Fibroblast of skin of right quadriceps (primary cell): Measurements from ENCODE around the gene CFC1B.
"Not testable (repeated sequence)": the region's sequence is repeated elsewhere in the genome, so short reads cannot be mapped to it uniquely, and the experiment has no call there.

Experiments used
- DNase-seq: peaks from one replicate; pipeline ENCODE4 v3.0.0-alpha.2; 2013

The CFC1B gene

DNA sequence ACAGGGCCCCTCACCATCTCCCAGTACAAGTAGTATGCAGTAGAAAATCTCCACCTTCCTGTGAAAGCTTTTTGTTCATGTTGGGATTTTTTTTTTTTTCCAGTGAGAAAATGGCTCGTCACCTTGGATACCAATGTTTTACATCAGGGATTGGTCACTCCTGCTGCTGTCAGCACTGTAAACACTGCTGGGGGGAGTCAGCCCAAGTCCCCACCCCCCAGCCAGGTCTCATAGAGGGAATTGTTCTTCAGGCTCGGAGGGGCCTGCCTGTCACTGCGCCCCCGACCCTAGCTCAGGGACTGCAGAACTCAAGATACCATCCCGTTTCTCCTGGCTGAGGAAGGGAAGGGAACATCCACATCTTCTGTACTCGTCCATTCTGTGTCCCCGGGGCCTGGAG, at the start of gene CFC1B:
Gene CFC1B (plus strand): TSS at position 231 of the 400 bp plus-strand sequence. CDS start 263 bp downstream, outside the sequence.
- DNase-seq, result not testable (repeated sequence)

DNA sequence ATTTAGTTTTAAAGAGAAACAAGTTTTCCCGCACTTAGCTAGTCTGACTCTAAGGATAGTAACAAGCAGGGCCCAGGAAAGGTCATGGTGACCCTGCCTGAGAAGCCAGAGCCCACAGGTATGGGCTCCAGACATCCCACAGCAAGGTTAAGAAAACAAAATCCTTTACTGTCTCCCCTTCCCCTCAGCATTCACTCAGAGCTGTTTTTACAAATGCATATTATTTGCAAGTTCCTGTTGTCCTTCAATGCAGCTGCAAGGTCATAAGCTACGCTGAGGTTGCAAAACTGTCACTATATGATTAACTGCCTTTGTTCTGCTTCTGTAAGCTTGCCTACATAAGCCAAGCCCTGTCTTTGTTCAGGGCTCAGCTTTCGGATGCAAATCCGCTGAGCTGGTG, 29.9 kb upstream of the CFC1B start:
- DNase-seq, result not testable (repeated sequence)

DNA sequence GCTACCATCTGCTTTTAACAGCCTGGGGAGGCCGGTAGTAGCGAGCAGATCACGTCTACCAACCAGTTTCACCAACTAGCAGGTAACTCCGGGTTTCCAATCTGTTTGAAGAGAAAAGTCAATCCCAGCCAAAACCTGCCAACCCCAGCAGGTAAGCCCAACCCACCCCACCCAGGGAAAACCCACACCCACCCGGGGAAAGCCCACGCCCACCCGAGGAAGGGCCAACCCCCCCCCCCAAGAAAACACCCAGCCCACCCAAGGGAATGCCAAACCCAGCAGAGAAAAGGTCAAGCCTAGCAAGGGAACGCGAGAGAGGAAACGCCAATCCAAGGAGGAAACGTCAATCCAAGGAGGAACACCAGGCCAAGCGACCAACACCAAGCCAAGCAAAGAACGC, 11.8 kb upstream of the CFC1B start, which contains the start of gene POTEI:
Gene POTEI (minus strand): TSS at position 101 of the 400 bp plus-strand sequence. CDS start 93 bp downstream, at position 8.
- not testable (repeated sequence) for DNase-seq

DNA sequence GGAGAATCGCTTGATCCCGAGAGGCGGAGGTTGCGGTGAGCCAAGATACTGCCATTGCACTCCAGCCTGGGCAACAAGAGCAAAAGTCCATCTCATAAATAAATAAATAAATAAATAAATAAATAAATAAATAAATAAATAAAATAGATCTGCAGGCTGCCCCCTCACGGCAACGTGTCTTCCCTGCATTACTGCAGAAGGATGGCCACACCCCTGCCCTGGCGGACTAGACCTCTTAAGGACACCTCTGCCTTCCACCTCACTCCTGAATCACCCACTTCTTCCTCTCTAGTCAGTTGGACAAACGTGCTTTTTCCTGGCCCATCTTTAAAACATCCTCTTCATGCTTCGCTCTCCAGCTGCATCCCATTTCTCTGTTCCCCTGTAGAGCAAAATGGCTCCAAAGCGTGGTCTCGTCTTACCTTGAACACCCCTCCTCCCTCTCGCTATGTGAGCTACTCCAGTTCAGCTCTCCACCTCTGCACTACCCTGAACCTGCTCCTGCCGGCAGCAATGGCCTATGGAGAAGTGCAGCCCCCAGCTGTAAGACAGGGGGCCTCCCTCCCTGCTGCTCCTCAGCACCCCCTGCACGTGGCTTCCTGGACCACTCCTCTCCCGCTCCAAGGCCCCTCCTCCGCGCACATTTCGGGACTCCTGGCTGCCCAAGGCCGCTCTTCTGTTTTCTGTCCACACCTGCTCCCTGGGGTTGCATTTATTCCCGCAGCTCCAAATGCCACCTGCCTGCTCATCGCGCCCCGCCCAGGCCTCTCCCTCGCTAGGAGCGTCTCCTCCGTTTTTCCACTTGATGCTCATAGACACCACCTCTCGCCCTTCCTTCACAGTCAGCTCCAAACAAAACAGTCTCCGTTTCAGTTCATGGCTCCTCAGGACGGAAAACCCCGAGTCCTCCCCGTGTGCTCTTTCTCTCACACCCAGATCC, 9.9 kb upstream of the CFC1B start:
- DNase-seq, result not testable (repeated sequence)

DNA sequence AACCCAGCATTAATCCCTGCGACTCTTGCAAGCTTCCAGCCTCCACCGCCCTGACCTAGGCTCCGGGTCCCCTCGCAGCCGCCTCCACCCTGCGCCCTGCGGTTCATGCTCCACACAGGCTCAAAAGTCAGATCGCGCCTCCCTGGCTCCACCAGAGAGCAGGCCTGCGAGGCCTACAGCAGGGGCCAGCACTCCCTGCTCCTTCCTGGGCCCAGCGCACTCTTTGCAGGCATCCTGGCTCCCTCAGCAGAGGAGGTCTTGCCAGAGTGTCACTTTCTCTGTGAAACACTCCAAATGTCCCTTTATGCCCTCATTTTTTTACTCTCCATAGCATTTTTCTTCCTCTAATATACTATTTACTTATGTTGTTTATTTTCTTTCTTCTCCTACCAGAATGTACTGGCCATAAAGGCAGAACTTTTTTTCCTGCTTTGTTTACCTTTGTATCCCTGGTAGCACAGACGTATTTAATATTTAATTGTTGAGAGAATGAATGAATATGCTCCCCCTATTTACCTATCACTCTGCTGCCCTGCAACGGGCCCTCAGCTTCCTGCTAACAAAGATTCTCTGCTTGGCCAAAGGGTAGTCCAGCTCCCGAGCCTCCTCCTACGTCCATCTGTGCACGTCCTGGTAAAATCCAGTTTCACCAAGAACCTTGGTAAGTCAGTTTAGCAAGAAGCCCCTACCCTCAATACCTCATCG, 9.1 kb upstream of the CFC1B start:
- not testable (repeated sequence) for DNase-seq

DNA sequence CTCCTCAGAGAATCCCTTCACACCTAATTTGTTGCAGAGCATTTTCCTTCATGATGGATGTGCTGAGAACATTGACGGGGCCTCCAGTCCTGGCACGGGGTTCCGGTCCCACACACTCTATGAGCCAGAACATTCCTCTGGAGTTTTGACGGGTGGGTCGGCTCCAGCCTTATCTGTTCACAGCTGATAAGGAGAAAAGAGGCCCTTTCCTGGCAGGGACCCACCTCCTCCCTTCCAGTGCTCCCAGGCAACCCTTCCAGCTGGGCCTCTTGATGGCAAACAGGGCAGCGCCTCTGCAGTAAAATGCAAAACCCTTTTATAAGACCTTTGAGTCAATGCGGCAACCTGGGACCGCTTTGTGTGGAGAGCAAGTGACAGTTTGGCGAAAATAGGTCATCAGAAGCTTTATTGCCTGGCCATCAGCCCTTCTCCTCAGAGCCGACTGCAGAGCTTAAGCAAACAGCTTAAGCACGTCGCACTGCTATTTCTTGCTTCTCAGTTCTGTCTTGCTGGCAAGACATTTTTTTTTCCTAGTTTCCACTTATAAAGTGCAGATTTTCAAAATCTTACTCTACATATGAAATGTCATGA, 2.4 kb upstream of the CFC1B start:
- not testable (repeated sequence) for DNase-seq

DNA sequence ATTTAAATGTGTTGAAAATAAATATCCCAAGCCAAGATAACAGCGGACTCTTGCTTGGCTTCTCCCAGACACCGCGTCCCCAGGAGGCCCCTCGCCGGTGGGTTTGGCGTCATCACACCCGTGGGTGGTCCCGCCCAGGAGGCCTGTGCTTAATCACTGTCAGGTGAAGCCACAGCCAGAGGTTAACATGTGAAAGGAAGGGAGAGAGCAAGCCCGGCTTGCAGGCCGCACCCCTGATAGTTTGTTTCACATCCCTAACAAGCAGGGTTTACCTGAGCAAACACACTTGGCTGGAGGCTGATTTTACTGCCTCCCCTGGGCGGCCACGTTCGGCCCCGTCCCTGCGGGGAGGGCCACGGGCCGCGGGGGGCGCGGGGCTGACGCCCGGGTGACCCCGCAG, 1.4 kb downstream of the CFC1B start:
- DNase-seq, result not testable (repeated sequence)

GRCh38 chr2:130527365-130527967, 6.4 kb downstream of the CFC1B start:
- not testable (repeated sequence) for DNase-seq

DNA sequence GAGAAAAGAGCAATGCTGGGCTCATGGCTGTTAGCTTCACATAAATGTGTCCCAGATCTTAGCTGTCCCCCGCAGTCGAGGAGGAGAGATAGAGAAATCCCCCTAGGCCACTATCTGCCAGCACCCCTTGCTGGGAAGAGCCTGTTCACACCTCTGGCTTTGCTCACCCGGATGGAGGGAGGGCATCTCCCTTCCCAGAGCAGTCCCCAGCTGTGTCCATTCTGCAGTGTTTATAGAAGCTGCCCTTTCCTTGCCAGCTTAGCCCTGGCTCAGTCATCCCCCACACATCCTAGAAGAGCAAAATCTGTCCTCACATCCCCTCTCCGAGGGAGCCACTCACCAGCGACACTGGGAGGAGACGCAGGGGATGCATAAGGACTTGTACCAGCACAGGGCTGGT, 8.5 kb downstream of the CFC1B start:
- DNase-seq, result not testable (repeated sequence)

GRCh38 chr2:130530212-130530611, 9.2 kb downstream of the CFC1B start:
- DNase-seq, result not testable (repeated sequence)

DNA sequence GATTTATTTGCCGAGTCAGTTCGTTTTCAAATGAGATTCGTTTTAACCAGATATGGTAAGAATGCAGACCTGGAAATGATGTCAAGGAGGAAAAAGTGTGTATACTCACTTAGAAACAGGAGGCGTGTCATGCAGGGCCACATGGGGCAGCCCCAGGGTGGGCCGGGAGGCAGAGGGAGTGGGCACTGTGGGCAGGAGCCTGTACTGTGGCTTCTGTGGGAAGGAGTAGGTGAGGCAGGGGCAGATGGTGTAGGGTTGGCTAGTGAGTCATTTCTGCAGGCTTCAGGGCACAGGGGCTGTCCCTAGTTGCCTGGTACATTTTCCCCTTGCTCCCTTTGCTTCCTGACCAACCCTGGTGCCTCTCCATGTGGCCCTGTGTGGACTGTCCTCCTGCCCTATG, 10.2 kb downstream of the CFC1B start:
- not testable (repeated sequence) for DNase-seq

DNA sequence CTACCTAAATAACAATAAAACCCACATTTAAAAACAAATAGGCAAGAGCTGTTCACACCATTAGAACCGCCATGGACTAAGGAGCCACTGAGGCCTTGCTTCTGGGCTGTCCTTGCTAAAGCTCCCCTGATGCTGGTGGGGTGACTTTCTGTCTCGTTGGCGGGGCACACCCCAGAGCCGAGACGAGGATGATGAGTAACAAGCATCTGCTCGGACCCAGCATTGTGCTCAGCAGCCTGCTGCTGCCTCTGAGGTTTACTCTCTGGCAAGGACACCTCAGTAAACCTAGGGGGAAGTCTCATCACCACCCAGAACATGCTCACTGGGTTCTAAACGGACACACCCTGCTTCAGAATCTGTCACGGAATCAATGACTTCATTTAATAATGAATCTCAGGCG, 10.7 kb downstream of the CFC1B start:
- not testable (repeated sequence) for DNase-seq

DNA sequence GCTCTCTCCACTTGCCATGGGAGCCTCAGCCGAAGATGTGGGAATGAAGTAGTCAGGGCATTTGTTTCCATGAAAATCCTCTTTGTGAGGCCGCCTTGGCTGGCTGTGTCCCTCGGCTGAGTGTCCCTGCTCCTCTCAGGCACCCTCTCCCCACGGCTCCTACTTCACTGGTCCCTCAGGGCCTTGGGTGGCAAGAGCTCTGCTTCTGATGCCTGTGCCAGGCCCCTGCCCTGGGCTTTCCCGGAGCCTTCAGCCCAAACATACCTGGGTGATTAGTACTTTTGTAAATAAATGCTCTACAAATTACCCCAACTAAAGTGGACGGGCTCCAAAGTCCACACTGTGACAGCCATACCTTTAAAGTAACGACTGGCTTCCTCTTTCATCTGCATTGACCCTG, 15.6 kb downstream of the CFC1B start:
- DNase-seq, result not testable (repeated sequence)

- not testable (repeated sequence) for DNase-seq
Measured at GRCh38 chr2:130538271-130538670, 17.2 kb downstream of the CFC1B start.

DNA sequence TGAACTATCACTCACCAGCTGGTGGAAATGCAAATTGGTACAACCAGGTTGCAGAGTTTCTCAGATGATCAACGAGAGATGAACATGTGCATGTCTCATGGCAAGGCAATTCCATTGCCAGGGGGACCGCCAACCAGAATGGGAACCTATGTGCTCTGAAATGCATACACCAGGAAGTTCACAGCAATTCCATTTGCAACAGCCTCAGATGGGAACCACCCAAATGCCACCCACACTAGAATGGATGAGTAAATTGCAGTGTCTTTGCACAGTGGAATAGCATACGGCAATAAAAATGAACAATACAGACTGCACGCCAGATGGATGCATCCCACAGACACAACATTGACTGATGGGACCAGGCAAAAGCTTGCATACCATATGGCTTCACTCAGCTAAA, 21.8 kb downstream of the CFC1B start:
- not testable (repeated sequence) for DNase-seq

DNA sequence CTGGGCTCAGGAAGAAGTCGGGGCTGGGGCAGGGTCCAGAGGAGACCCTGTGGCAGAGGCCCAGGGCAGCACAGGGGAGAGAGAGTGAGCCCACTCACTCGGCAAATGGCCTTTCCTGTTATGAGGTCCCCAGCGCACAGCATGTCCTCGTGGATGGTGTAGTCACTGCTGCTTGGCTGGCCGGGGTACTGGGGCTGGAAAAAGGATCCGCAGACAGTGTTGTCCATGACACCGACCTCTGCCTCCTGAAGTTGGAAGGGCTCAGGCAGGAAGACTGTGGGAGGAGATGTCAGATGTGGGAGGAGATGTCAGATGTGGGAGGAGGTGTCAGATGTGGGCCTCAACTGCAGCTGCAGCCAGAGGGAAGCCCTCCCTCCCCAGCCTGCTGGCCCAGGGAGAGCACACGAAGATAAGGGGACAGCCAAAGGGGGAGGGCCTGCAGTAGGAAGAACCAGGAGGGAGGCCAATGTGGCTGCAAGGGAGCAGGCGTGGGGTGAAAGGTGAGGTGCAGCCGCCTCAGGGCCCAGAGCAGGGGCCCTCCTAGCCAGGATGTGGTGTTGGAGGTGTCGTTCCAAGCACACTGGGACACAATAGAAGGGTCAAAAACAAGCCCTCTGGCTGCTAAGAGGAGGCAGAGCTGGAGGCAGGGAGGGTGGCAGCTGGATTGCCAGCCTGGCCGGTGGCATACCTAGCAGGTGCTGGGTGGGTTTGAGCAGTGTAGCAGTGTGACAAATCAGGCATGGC, 22.9 kb downstream of the CFC1B start:
- DNase-seq, result not testable (repeated sequence)

DNA sequence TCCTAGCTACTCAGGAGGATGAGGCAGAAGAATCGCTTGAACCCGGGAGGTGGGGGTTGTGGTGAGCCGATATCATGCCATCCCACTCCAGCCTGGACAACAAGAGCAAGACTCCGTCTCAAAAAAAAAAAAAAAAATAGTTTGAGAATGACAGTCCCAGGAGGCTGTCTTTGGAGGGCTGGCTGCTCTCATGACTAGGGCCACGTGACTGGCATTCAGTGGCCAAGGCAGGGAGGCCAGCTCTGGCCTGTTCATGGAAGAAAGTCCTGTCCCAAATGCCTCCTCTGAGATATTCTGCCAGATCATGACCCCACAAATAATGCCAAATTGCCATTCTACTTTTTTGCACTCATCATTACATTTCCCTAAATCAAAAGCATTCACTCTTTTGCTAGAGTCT, 24.0 kb downstream of the CFC1B start:
- DNase-seq, result not testable (repeated sequence)

DNA sequence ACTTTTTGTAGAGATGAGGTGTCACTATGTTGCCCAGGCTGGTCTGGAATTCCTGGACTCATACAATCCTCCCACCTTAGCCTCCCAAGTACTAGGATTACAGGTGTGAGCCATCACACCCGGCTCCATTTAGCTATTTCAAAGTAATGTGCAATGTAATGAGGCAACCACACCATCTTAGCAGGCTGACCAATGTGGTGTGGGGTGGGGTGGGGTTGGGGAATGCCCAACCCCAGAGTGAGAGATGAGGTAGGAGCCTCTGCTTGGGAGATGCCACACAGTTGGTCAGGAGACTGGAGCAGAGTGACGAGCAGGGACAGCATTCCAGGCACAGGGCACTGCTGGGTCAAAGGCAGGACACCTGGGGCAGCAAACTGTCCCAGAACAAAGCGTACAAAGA, 27.4 kb downstream of the CFC1B start:
- not testable (repeated sequence) for DNase-seq

DNA sequence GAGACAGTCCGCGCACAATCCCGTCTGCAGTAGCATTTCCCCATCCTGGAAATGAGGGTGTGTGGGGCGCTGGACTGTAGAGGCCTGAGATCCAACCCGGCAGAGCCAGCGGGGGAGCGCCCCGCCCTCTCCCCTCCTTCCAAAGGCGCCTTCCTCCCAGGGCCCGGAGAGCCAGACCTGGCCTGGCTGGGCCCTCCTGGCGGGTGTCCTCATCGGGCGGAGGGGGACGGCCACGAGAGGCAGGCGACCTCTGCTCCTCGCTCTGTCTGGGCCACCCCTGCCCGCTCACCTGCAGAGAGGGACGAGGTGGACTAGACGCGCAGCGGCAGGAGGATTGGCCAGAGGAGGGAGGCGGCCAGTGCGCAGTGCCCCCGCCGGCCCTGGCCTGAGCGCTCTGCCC, 28.5 kb downstream of the CFC1B start:
- DNase-seq, result not testable (repeated sequence)

DNA sequence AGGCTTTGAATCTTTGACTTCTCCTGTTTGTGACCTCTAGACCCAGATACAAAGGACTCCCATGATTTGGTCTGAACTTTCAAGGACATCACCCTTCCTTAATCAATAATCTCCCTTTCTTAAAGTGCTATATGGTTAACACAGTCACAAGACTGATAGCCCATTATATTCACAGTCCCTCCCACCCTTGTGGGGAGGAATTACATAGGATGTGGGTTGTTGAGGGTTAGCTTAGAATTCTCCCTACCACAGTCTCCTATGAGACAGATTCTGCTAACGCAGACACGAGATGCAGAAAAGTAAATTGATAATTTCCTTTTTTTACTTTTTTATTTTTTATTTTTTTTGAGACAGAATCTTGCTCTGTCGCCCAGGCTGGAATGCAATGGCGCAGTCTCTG, 33.2 kb downstream of the CFC1B start:
- not testable (repeated sequence) for DNase-seq

DNA sequence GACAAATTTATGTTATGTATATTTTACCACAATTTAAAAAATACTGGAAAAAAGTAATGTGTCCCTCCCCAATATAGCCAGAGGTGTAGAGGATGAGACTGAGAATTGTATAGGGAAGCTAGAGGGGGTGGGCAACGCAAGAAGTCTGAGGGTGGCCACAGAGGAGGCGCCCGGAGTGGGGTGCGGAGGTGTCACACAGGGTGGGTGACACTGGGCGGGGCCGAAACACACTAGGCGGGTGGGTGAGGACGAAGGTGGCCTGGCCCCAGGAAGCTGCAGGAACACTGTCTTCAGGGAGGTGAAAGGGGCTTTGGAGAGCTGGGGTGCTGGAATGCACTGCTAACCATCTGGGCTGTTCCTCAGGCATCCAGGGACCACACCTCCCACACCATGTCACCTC, 35.4 kb downstream of the CFC1B start:
- DNase-seq, result not testable (repeated sequence)

- not testable (repeated sequence) for DNase-seq
Measured at GRCh38 chr2:130566165-130566564, 45.1 kb downstream of the CFC1B start.
